Loucy (cell line): ENCODE data around the gene MLLT10.

Source experiments
- H2AFZ ChIP-seq: fragments of 200-600 bp; sonication (generic); 2 replicates; pipeline ENCODE4 v1.6.0; 2016; ENCODE audit warnings: antibody characterized with exemption, mild to moderate bottlenecking, low read length, moderate library complexity
- H3F3A ChIP-seq: fragments of 200-600 bp; 2 replicates; pipeline ENCODE4 v1.6.0; 2016; ENCODE audit warnings: antibody characterized with exemption, low read depth, mild to moderate bottlenecking
- H3K27me3 ChIP-seq: fragments of 200-600 bp; sonication (generic); 2 replicates; pipeline ENCODE4 v1.6.1; 2014; ENCODE audit warnings: low read length, mild to moderate bottlenecking; ENCODE audit not compliant: insufficient read depth, poor library complexity, severe bottlenecking
- H3K36me3 ChIP-seq: fragments of 200-600 bp; sonication (generic); 2 replicates; pipeline ENCODE4 v1.6.1; 2016; ENCODE audit warnings: low read length; ENCODE audit not compliant: insufficient read depth
- H3K4me1 ChIP-seq: fragments of 200-600 bp; sonication (generic); 2 replicates; pipeline ENCODE4 v1.5.1; 2014; ENCODE audit warnings: low read length, mild to moderate bottlenecking; ENCODE audit not compliant: insufficient read depth, poor library complexity, severe bottlenecking
- H3K4me2 ChIP-seq: fragments of 200-600 bp; sonication (generic); 2 replicates; pipeline ENCODE4 v1.6.0; 2014; ENCODE audit warnings: antibody characterized with exemption, low read length, low read depth, mild to moderate bottlenecking; ENCODE audit not compliant: poor library complexity, severe bottlenecking
- H3K4me3 ChIP-seq: fragments of 200-600 bp; sonication (generic); 2 replicates; pipeline ENCODE4 v1.5.1; 2014; ENCODE audit warnings: low read length, mild to moderate bottlenecking, mixed read lengths; ENCODE audit not compliant: poor library complexity, severe bottlenecking
- H3K79me2 ChIP-seq: fragments of 200-600 bp; sonication (generic); 2 replicates; pipeline ENCODE4 v1.6.1; 2014; ENCODE audit warnings: low read length; ENCODE audit not compliant: insufficient read depth
- H3K9ac ChIP-seq: fragments of 200-600 bp; sonication (generic); 2 replicates; pipeline ENCODE4 v1.6.0; 2014; ENCODE audit warnings: mild to moderate bottlenecking, low read depth, low read length, moderate library complexity; ENCODE audit not compliant: poor library complexity, severe bottlenecking
- H3K9me2 ChIP-seq: fragments of 200-600 bp; sonication (generic); replicated peaks from 2 replicates; pipeline ENCODE4 v1.6.1; 2016; ENCODE audit warnings: low read depth, low read length, mixed read lengths
- H3K9me3 ChIP-seq: fragments of 200-600 bp; sonication (generic); 2 replicates; pipeline ENCODE4 v1.6.1; 2014; ENCODE audit warnings: mild to moderate bottlenecking, antibody characterized with exemption, low read length, low read depth; ENCODE audit not compliant: insufficient read depth
- H4K20me1 ChIP-seq: fragments of 200-600 bp; sonication (generic); 2 replicates; pipeline ENCODE4 v1.6.0; 2014; ENCODE audit warnings: antibody characterized with exemption, low read length, mild to moderate bottlenecking; ENCODE audit not compliant: insufficient read depth, poor library complexity, severe bottlenecking
- CTCF ChIP-seq: fragments of 200-600 bp; sonication (generic); conservative IDR thresholded peaks from 2 replicates; pipeline ENCODE4 v1.5.1; 2014; ENCODE audit warnings: mild to moderate bottlenecking, antibody characterized with exemption, low read length
- EZH2phosphoT487 ChIP-seq: fragments of 200-600 bp; IDR thresholded peaks from 2 replicates; pipeline ENCODE4 v1.6.1; 2018; ENCODE audit warnings: antibody characterized with exemption, mild to moderate bottlenecking, moderate library complexity, borderline replicate concordance

MLLT10 gene

DNA sequence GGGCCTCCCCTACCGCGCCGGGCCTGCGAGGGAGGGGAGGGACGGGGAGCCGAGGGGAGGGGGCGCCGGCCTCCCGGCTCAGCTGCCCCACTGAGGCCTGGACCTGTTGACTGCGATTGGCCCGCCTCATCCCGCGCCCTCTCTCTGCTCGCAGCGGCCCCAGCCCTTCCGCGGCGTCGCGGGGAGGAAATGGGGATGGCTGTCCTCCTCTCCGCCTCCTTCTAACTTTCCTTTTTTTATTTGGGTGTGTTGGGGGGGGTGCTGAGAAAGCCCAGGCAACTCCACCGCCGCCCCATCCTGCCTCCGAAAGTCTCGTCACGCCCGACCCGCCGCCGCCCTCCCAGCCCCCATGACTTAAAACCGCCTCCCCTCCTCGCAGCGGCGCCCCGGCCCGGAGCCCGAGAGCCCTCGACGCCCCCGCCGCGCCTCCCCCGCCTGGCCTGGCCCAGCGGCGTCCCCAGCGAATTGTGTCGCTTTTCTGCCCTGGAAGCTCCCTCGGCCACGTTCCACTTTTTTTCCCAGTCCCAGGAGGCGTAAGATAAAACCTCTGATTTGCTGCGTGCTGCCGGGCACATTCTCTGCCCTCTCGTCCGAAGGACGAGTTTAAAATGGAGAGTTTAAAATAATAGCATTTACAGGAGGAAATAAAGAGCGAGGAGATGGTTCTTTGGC lies 7.7 kb upstream of the MLLT10 start:
- Histone ChIP-seq H3K9ac (peak overlapping the region; percentile 98), H3K4me3 (peak overlapping the region; percentile 85), H3K4me1 (peaks cover 36% of the 10 kb centered on the region), H3K4me2 (peak overlapping the region; percentile 62), H2AFZ (0 out of 2 replicates have a peak overlapping the region, but pooled peaks have one; percentile 47), H3F3A (peaks cover 17% of the 10 kb centered on the region; the same call in 1 of the 2 replicates), H3K79me2 (peaks cover 16% of the 10 kb centered on the region), H3K9me3 (no peaks in the 10 kb centered on the region), H4K20me1 (no peaks in the 10 kb centered on the region), H3K36me3 (no peaks in the 10 kb centered on the region), H3K9me2 (no peaks in the 10 kb centered on the region), H3K27me3 (no peaks in the 10 kb centered on the region)
- TF ChIP-seq CTCF (no peak), EZH2phosphoT487 (no peak)

- Histone ChIP-seq H2AFZ (no peak overlapping the region), H3F3A (peaks cover 14% of the 10 kb centered on the region; the same call in 1 of the 2 replicates), H3K27me3 (no peaks in the 10 kb centered on the region), H3K4me2 (peak overlapping the region; percentile 81), H4K20me1 (no peaks in the 10 kb centered on the region), H3K4me3 (peak overlapping the region; percentile 85), H3K79me2 (peaks cover 16% of the 10 kb centered on the region), H3K36me3 (no peaks in the 10 kb centered on the region), H3K4me1 (peaks cover 38% of the 10 kb centered on the region), H3K9ac (peak overlapping the region; percentile 98), H3K9me2 (no peaks in the 10 kb centered on the region), H3K9me3 (no peaks in the 10 kb centered on the region)
- TF ChIP-seq CTCF (no peak), EZH2phosphoT487 (no peak)
Measured at GRCh38 chr10:21526860-21527597, 7.0 kb upstream of the MLLT10 start.

GRCh38 chr10:21527598-21528235 lies 6.3 kb upstream of the MLLT10 start:
- peaks cover 37% of the 10 kb centered on the region for H3K4me1 ChIP-seq
- TF ChIP-seq CTCF (no peak), EZH2phosphoT487 (no peak)
- H3K79me2 ChIP-seq, result peaks cover 19% of the 10 kb centered on the region
- H3K4me3 ChIP-seq, result peak overlapping the region; percentile 85
- peak overlapping the region; percentile 81 for H3K4me2 ChIP-seq
- H3K9me3 ChIP-seq, result no peaks in the 10 kb centered on the region
- peaks cover 14% of the 10 kb centered on the region; the same call in 1 of the 2 replicates for H3F3A ChIP-seq
- no peaks in the 10 kb centered on the region for H3K9me2 ChIP-seq
- H4K20me1 ChIP-seq, result no peaks in the 10 kb centered on the region
- H3K9ac ChIP-seq, result peak overlapping the region; percentile 98
- no peak overlapping the region for H2AFZ ChIP-seq
- no peaks in the 10 kb centered on the region for H3K36me3 ChIP-seq
- H3K27me3 ChIP-seq, result no peaks in the 10 kb centered on the region
